ENCODE results near the gene INVS. TPM values are rescaled to one million over a fixed set of nuclear protein-coding genes. Genes with fewer than 3 reads are reported as not detected.

The INVS gene
- total RNA-seq, 1 donor from 2014 or later = 28.1 TPM

- Mint-ChIP-seq H3K4me3 (ENCODE audit: low read depth) (no peak overlapping the region), H3K36me3 (ENCODE audit: insufficient read depth) (peaks cover 22% of the 10 kb centered on the region), H3K4me1 (ENCODE audit: low read depth) (no peaks in the 10 kb centered on the region), H3K27ac (no peak overlapping the region), H3K9me3 (ENCODE audit: low read depth) (peaks cover 11% of the 10 kb centered on the region), H3K27me3 (no peaks in the 10 kb centered on the region)
- DNase-seq (ENCODE audit: low spot score, unreplicated experiment) = no peak
- TF ChIP-seq, protein P1, sequence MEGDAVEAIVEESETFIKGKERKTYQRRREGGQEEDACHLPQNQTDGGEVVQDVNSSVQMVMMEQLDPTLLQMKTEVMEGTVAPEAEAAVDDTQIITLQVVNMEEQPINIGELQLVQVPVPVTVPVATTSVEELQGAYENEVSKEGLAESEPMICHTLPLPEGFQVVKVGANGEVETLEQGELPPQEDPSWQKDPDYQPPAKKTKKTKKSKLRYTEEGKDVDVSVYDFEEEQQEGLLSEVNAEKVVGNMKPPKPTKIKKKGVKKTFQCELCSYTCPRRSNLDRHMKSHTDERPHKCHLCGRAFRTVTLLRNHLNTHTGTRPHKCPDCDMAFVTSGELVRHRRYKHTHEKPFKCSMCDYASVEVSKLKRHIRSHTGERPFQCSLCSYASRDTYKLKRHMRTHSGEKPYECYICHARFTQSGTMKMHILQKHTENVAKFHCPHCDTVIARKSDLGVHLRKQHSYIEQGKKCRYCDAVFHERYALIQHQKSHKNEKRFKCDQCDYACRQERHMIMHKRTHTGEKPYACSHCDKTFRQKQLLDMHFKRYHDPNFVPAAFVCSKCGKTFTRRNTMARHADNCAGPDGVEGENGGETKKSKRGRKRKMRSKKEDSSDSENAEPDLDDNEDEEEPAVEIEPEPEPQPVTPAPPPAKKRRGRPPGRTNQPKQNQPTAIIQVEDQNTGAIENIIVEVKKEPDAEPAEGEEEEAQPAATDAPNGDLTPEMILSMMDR (IDR thresholded peaks at IDR 0.05; ENCODE audit: unreplicated experiment) = no peak
Observed at GRCh38 chr9:100240512-100240911, 141.5 kb downstream of the INVS start.

DNA sequence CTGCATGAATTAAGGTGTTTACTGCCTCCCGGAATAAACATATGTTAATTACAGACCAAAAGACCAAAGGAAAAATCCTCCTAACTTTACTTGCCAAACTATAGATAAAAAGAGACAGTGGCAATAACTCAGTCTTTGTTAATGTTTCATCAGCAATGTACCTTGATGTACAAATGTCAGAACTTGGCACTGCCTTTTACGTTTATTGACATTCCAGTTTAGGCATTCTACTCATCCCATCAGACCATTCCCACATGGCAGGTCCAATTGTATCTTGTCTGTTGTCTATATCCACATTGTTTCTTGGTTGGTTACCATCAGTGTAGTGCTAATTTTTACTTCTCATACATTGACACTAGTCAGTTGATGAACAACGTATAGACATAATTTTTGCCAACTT is 168.2 kb downstream of the INVS start:
- Mint-ChIP-seq H3K4me1 (ENCODE audit: low read depth) (no peaks in the 10 kb centered on the region), H3K36me3 (ENCODE audit: insufficient read depth) (peaks cover 13% of the 10 kb centered on the region), H3K27ac (no peak overlapping the region), H3K27me3 (no peaks in the 10 kb centered on the region), H3K9me3 (ENCODE audit: low read depth) (no peaks in the 10 kb centered on the region), H3K4me3 (ENCODE audit: low read depth) (no peak overlapping the region)
- DNase-seq (ENCODE audit: low spot score, unreplicated experiment) = no peak
- TF ChIP-seq, protein P1 (IDR thresholded peaks at IDR 0.05; ENCODE audit: unreplicated experiment) = no peak

- no peaks in the 10 kb centered on the region for H3K27me3 Mint-ChIP-seq
- TF ChIP-seq, protein P1 (IDR thresholded peaks at IDR 0.05; ENCODE audit: unreplicated experiment) = no peak
- no peaks in the 10 kb centered on the region for H3K4me1 Mint-ChIP-seq (ENCODE audit: low read depth)
- no peaks in the 10 kb centered on the region for H3K9me3 Mint-ChIP-seq (ENCODE audit: low read depth)
- H3K27ac Mint-ChIP-seq = no peak overlapping the region
- no peak overlapping the region for H3K4me3 Mint-ChIP-seq (ENCODE audit: low read depth)
- H3K36me3 Mint-ChIP-seq (ENCODE audit: insufficient read depth) = peaks cover 14% of the 10 kb centered on the region
- DNase-seq (ENCODE audit: low spot score, unreplicated experiment) = no peak
Observed at GRCh38 chr9:100268271-100268670, 169.2 kb downstream of the INVS start.

GRCh38 chr9:100269656-100270055 is 170.6 kb downstream of the INVS start:
- Mint-ChIP-seq H3K9me3 (ENCODE audit: low read depth) (no peaks in the 10 kb centered on the region), H3K4me1 (ENCODE audit: low read depth) (no peaks in the 10 kb centered on the region), H3K36me3 (ENCODE audit: insufficient read depth) (peaks cover 12% of the 10 kb centered on the region), H3K4me3 (ENCODE audit: low read depth) (no peak overlapping the region), H3K27me3 (no peaks in the 10 kb centered on the region), H3K27ac (no peak overlapping the region)
- DNase-seq (ENCODE audit: low spot score, unreplicated experiment) = no peak
- TF ChIP-seq, protein P1 (IDR thresholded peaks at IDR 0.05; ENCODE audit: unreplicated experiment) = no peak

DNA sequence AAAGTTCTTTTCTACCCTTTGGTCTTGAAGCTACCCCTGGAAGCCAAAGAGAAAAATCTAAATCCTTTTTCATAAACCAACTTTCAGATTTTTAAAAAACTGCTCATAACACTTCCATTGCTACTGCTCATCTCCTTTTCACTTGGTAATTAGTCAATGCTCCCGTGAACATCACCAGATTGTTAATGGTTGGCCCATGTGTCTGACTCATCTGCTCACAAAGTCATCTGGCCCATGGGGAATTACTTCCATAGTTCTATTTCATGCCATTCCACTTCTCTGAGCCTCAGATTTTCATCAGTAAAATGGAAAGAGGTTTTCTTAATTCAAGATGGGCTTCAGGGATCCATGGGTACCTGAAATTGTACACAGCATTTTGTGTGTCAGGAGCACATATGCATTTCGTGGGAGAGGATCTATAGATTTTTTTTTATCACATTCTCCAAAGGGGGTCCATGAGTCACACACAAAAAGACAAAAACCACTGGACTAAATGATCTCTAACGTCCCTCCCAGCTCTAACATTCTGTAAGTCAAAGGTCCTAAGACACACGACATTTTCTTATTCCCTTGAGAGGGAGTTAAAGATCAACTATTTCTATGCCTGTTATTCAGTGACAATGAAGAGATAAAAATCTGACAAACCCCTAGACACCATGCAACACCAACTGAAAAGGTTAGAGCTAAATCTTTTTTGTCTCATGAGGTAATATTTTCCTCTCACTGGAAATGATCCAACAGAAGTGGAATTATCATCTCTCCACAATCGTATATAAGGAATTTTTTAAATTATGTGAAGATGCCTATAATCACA is 178.3 kb downstream of the INVS start:
- DNase-seq (ENCODE audit: low spot score, unreplicated experiment) = no peak

More for the DNA sequence above, 178.3 kb downstream of the INVS start:
- H3K27ac Mint-ChIP-seq = no peak overlapping the region
- TF ChIP-seq, protein P1 (IDR thresholded peaks at IDR 0.05; ENCODE audit: unreplicated experiment) = no peak
- H3K27me3 Mint-ChIP-seq = no peaks in the 10 kb centered on the region
- H3K9me3 Mint-ChIP-seq (ENCODE audit: low read depth) = no peaks in the 10 kb centered on the region
- peaks cover 21% of the 10 kb centered on the region for H3K36me3 Mint-ChIP-seq (ENCODE audit: insufficient read depth)
- no peak overlapping the region for H3K4me3 Mint-ChIP-seq (ENCODE audit: low read depth)
- H3K4me1 Mint-ChIP-seq (ENCODE audit: low read depth) = no peaks in the 10 kb centered on the region
